COLO668 (cell line): ENCODE data around the gene CAB39.

Experiments used
- DNase-seq: peaks from one replicate; lab custom pipeline; 2025; ENCODE audit not compliant: unreplicated experiment; lab: John Stamatoyannopoulos, UW

Gene CAB39

DNA sequence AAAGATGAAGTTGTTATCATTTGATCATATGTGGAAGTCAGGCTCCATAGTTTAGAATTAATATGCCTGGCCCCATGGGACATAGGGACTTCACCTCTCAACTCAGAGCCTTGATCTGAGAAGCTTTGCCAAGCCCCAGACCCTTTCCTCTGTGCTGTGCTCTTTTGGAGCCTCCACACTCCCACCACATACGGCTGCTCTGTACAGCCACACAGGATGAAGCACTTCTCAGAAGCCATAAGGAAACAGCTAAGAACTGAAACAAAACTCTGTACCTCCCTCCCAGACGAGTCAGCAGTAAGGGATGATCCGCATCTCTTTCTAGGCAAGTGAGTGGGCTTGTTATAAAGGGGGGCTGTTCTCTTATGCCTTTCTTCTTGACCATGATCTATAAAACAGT, 66.5 kb downstream of the CAB39 start:
- no peak for DNase-seq

DNA sequence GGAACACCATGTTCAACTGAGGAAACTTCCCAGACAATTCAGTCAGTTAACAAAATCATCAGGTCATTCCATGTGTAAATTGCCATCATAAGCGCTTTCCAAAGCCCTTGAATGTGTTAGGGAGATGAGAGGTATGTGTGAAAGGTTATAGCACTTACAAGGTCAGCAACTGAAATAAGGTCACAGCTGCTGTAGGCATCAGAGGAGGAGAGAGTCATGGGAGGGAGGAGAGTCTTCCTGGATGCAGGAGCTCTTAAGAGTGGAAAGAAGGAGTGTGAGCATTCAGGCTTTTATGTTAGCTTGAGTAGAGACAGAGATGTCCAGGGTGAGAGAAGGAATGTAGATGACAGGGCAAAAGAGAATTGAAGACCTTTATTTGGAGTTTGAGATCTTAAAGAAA, 67.0 kb downstream of the CAB39 start:
- DNase-seq = no peak

DNA sequence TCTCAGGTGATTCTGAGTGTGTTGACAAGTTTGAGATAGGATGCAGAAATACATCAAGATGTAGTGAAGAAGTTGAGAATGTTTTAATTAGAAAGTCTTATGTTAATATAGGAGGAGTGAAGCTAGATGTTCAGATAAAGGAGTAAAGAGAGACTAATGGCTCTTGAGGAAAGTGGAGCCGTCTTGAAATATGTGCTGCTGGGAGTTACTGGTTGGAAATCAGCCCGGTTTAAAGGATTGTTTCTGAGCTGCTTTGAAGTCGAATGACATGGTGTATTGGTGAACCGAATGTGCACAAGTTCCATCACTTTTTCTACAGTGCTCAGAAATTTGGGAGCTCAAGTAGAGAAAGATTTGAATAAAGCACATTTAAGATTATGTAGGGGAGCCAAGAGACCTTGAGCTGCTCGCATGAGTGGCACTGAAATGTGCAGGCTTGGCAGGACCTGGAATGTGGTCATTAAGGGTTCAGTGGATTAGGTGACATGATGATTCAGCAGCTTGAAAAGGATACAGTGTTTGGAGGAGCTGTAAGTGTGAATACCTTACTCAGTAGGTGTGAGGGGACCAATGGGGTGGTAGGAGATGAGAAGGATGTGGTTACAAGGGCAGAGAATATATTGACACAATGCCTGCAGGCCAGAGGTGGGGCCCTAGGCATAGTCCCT, 68.6 kb downstream of the CAB39 start:
- peak; percentile 35 for DNase-seq

DNA sequence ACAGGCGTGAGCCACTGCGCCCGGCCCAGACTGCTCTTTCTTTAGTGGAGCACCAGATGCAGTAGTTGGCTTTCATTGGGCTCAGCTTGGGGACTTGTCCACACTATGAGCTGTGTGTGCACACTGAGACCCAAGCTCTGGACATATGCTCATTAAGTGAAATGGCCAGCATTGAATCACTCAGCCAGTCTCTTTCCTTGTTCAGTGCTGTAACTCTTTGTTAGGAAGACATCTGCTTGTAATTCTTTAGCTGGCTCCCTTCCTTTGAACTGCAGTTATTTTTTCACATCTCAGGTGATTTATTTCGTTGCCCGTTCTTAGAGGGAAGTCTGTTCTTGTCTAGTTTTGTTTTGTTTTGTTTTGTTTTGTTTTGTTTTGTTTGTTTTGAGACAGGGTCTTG, 70.5 kb downstream of the CAB39 start:
- DNase-seq = no peak

DNA sequence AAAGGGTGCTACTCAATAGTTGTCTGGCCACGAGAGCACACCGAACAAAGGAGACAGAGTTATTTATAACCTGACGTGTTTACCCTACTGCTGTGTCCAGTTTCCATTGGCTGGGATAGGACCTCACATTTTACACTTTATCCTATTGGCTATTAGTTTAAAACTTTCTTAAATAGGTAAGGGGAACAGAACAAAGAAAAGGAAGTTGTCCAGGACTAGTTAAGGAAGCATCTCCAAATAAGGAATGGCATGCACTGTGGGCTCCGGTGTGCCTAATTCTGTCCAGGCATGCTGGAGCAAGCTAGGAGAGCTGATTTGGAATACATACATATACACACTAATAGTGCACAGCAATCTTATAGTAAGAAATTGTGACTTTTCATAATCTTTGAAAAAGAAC, 72.2 kb downstream of the CAB39 start:
- DNase-seq = no peak

DNA sequence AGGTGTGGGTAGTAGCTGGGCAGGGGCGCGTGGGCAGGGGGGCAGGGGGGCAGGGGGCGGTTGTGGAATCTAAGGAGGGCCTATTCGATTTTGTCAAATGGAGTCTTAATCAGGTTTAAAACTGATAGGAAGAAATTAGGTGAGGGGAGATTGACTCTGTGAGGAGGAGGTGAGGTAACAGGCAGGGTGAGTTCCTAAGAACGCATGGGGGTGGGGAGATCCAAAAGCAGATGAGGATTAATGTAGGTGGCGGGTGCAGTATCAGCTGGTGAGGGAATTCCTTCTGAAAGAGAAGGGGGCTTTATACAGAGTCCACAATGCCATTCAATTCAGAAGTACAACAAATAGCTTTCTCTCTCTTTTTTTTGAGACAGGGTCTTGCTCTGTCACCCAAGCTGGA, 72.7 kb downstream of the CAB39 start:
- no peak for DNase-seq

DNA sequence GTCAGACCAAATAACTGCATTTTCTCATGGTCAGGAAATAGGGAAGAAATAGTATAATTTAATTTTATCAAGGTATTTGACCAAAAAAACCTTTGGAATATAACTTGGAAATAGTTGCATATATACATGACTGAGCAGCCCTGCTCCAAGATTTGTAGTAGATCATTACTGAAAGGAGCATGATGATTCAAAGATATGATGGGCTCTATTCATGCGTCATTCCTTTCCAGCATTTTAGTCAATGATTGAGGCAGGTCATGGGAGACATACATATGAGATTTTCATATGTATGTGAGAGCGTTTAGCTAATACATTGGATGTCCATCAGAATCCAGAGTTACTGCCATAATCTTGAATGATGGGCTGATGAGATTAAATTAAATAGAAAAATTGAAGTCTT, 74.5 kb downstream of the CAB39 start:
- no peak for DNase-seq

DNA sequence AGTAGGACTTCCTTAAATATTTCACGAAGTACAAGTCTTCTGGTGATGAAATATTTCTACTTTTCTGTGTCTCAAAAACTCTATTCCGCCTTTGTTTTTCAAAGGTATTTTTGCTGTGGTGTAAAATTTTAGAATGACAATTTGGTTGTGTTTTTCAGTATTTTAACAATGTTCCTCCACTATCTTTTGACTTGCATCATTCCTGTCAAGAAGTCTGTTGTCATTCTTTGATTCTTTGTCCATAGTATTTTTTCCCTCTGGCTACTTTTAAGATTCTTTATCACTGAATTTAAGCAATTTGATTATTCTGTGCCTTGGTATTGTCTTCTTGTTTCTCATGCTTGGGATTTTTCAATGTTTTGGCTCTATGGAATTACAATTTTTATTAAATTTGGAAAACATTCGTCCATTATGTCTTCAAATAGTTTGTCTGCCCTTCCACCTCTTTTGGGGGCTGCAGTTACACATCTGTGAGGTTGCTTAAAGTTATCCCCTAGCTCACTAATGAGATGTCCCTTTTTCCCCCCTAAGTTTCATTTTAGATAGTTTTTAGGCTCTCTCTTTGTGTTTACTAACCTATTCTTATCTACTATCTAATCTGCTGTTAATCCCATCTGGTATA, 76.0 kb downstream of the CAB39 start:
- DNase-seq = no peak

DNA sequence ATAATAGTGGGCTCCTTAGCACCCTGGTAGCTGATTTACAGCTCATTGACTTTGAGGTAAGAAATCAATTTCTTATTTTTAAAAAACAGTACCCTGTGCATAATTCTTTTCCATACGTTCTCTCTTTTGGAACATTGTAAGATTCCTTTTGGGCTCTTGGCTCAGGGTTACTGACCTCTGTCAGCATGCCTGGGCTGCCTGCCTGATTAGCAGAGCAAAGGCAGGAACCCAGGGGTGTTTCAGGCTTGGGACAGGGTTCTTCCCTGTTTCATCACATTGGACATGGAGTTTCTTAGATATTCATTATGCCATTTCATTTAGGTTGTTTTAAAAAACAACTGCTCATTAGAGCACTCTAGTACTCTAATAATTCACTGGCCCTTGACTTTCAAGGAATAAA, 78.3 kb downstream of the CAB39 start:
- no peak for DNase-seq

DNA sequence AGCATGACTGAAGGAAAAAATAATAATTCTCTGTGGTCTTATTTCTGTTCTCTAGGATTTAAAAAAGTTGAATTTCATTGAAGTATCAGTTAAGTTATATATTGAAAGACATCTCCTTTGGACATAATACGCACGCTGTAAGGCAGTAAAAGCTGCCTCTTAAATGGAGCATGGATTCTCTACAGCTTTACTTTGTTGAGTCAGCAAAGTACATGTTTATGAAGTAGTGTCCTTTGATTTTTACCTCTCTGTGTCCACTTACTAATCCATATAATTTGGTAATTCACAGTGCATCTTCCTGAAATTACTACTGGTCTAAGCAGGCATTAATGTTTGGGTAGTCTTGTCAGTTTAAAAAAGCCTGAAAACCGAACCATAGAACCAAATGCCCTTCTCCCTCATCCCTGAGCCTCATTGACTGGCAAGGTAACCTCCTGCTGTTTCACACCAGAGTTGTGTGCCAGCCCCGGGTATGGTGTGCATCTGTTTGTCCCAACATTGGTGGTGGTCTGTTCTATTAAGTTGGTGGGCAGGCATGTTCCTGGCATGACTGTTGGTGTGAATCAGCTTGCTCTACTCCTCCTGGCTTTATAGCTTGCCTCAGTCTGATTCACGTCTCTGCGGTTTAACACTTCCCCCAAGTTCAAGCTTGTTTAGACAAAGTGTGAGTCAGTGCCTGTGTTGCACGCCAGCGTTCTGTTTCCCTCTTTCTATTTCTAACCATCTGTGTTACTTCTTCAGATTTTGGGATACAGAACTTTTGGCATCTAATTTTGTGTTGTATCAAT, 81.1 kb downstream of the CAB39 start:
- DNase-seq = no peak

DNA sequence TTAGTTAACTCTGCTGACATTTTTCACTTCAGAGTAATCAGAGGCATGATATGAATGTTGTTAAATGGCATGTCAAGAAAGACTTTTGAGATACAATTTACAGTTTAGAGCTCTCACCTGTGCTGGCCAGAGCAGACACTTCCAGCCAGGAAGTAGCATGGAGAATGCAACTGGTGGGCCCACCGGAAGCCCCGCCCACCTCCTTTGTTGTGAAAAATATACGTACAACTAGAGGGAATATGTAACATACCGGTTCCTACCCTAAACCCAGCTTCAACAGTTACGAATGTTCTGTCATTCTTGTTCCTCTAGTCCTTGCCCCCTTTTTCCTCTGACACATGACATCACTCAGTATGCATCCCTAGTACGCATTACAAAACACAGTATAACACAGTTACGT, 81.9 kb downstream of the CAB39 start:
- DNase-seq = no peak

DNA sequence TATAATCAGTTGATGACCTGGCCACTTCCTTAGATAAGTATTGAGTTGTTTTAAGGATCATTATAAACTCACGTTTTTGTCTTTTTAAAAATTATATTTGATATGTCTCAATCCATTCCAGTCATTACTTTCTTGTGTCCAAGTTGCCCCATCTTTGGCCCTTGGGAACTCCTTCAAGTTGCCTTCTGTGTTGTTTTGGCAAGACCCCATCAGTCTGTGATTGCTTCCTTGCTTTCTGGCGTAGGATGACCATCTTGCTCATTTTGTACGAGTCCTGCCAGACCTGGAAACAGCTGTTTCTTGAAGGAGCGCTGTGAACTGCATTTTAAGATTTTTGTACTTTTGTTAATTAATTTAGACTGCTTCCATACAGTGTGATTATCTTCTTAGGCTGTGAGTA, 83.2 kb downstream of the CAB39 start:
- DNase-seq = no peak

DNA sequence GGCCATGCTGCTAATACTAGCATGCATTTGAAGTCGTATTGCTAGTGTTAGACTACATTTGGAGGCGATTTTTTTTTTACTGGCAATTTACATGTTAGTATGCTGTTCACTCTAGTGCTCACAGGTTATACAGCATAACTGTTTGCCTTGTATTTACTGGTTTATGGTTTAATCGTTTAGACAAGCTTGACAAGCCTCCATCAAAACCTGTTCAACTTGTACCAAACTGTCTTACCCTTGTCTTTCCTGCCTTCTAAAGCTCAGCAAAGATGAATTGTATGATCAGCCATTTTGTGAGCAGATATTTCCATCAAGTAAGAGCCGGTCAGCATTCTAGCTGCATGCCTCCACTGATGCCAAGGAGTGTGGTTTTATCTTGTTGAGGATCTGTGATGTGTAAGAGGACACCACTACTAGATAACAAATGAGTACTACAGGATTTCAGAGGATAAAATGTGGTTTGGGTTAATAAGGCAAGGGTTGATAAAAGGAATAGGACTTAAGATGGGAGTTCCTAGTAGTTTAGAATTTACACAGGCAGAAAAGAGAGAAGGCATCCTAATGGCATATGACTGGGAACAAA, 83.7 kb downstream of the CAB39 start:
- no peak for DNase-seq

DNA sequence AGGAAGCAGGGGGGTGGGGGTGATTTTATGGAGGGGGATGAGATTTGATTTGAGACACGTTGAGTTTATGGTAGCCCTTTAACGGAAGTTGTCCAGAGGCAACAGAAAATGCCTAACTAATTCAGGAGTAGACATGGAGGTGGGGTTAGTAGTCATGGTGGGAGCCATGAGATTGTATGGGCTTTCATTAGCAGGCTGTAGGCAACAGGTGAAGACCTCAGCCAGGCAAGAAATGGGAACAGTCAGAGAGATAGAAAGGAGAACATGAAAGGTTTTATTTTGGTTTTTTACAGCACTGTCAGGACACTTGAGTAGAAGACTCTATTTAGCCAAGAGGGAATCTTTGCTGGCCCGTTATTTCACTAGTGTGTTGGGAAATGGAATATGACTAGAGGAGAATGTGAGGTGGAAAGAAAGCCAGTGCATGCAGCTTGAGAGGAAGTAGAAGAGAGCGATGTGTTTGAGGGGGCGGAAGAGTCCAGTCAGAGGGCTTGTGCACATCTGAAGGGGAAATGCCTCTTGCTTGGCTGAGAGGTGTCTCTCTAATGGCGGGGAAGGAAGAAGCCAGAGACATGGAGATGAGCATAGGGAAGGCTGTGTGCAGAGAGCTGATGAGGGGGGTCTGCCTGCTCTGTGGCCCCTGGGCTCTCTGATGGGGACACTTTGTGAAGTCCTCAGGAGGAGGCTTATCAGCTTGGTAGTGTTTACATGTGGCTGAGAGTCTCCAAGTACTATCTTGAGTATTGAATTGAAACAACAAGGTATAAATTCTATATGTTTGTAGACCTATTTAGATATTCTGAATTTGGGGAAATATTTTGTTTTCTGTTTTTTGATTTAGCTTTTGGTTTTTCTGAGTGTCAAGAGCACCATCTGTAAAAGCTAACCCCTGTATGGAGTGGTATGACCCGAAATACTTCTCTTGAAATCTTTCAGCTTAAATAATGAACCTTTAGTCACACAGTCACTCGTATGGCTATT, 85.2 kb downstream of the CAB39 start:
- DNase-seq = no peak

DNA sequence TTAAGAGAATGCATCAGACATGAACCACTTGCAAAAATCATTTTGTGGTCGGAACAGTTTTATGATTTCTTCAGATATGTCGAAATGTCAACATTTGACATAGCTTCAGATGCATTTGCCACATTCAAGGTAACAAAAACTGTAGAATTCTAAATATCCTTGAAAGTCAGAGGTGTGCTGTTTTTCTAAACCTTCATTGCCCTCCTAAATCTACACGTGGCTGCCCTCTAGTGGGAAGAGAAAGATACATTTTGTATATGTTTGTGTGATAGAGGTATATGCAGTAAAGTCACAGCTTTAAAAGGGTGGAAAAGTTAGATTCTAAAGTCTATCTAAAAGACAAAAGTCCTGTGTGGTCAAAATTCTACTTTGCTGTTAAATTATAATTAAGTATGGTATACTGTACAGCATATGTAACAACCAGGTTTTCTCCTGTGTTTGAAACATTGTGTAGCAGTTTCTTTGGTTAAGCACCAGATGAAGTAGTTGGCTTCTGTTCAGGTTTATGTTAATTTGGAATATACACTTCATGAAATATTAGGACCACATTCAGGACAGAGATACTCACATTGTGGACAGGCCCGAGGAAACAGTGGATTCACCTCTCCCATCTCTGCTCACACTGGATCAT, 86.2 kb downstream of the CAB39 start:
- peak; percentile 14 for DNase-seq

DNA sequence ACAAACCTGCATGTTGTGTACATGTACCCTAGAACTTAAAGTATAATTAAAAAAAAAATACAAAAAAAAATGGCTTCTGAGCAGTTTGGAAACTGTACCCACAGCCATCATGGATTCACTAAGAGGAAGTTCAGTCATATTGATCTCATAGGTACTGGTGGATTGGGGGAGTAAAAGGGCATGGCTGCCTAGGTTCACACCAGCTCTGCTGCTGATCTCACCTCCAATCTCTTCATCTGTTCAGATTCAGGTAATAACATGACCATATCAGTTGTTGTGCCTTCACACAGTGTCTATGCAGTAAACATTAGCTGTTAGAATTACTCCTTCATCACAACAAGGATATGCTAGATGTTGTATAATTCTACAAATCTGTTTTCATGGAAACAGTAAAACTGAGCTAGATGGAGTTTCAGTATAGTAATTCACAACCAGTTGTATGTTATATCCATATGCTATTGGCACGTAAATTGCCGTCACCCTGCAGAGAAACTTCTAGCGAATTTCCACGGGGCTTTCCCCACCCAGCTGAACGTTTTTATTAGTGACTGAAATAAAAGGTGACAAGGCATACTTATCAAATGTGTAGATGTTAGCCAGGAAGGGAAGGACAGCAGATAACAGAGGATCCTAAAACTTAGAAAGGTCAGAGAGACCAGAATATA, 92.8 kb downstream of the CAB39 start:
- no peak for DNase-seq

DNA sequence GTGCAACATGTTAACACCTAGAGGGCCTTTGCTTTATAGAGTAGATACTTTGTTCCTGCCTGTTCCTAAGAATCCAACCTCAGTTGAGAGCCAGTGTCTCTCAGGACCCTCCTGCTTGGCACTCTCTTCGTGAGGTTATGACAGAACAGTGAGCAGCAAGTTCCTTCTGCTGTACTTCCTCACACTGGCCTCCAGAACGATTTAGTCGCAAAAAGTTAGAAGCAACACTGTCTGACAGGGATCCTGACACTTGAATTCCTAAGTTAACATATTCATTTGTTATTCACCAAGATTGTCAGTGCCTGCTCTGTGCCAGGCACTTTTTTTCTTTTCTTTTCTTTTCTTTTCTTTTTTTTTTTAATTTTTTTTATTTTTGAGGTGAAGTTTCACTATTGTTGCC, 95.1 kb downstream of the CAB39 start:
- DNase-seq = no peak

DNA sequence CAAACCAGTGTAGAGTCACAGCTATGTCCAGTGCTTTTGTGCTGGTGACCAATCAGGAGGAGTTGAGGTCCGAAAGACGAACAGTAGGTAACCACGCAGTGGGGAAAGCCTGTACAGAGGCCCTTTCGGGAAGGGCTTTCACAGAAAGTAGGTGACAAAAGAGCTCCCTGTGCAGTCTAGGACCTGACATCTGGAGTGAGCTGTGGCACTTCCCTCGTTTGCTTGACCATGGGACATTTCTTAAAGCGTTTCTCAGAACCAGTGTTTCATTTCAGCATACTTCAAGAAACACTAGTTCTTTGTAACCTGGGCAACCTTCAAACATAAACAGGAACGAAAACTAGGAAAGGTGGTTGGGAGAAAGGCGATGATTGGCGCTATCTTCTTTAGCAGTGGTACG, 96.4 kb downstream of the CAB39 start:
- no peak for DNase-seq

DNA sequence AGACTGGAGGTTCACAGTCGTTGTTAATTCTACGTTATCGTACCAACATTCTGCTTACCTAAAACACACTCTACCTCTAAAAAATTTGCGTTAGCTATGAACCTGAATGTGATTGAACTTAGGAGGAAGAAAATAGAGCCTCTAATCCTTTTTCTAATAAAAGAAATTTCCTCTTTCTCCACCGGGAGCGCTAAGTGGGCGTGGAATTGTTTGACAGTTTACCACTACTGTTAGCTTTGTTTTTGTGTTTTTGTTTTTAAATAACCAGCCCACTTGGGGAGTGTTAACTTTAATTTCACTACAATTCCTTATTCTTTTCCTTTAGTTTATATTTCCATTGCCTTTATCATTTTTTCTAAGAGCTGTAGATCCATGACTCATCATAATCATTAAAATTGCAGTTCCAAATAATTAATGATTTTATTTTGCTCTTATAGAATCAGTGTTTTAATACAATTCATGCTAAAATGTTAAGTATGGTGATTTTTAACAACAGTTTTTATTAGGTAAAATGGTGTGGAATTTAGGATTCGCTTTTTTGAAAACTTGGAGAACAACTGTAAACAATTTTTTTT, 97.1 kb downstream of the CAB39 start:
- no peak for DNase-seq

DNA sequence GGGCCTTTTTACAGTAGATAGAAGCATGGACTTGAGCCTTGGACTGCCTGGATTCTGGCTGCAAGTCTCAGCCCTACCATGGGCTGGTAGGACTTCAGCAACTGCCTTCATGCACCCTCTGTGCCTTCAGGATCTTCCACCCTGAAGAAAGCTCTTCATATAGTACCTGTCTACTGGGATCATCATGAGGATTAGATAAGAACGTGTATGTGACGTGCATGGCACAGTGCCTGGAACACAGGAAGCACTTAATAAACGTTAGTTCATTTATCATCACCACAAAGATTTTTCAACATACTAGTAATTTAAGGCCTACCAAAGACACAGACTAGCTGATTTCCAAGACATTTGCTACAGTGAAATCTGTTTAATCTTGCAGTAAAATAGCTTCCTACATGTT, 98.9 kb downstream of the CAB39 start:
- DNase-seq = no peak
